Measurements from ENCODE around the gene RASAL1. TPM values are rescaled to one million over a fixed set of nuclear protein-coding genes. Genes with fewer than 3 reads are reported as not detected.

The RASAL1 gene
- total RNA-seq, 1 experiment from 2014 or later, result 8.1 TPM

Small RNAs within 50 kb of the gene (microRNA-seq; reads per million reads assigned to microRNA genes)
- not detected for gene MIR7106 (ENCODE audit: borderline number of aligned reads)

Other genes with a start within 250 kb of the RASAL1 start
- gene OAS1, start 228.8 kb downstream of the RASAL1 start, total RNA-seq (2021), result 0.24 to 0.30 TPM (median 0.27 TPM) in 3 replicates
- gene OAS3, start 197.3 kb downstream of the RASAL1 start, total RNA-seq (2021), result 1.2 to 1.6 TPM (median 1.4 TPM) in 3 replicates
- gene OAS2, start 157.2 kb downstream of the RASAL1 start, total RNA-seq (2021), result 0.27 to 0.48 TPM (median 0.28 TPM) in 3 replicates
- 6.2 to 9.2 TPM (median 7.7 TPM) in 3 replicates for gene DTX1, start 79.0 kb downstream of the RASAL1 start, total RNA-seq (2021)
- 0.30 to 0.94 TPM (median 0.37 TPM) in 3 replicates for gene CFAP73, start 14.0 kb upstream of the RASAL1 start, total RNA-seq (2021)
- gene DDX54, start 49.7 kb upstream of the RASAL1 start, total RNA-seq (2021), result 120 to 151 TPM (median 123 TPM) in 3 replicates
- 26.4 to 29.3 TPM (median 27.1 TPM) in 3 replicates for gene RITA1, start 50.0 kb upstream of the RASAL1 start, total RNA-seq (2021)
- 29.0 to 32.7 TPM (median 30.7 TPM) in 3 replicates for gene TPCN1, start 85.7 kb upstream of the RASAL1 start, total RNA-seq (2021)
- gene SLC8B1, start 199.3 kb upstream of the RASAL1 start, total RNA-seq (2021), result 12.2 to 13.9 TPM (median 13.8 TPM) in 3 replicates
- gene PLBD2, start 222.8 kb upstream of the RASAL1 start, total RNA-seq (2021), result 34.8 to 39.4 TPM (median 35.6 TPM) in 3 replicates